Parathyroid adenoma (tissue), 2 donors: Measurements from ENCODE around the gene ARF6.

Experiments
- H2AFZ ChIP-seq: fragments of 300-600 bp; sonication (generic); one replicate; pipeline ENCODE4 v1.7.0; 2017; ENCODE audit warnings: antibody characterized with exemption, mild to moderate bottlenecking
- H3K27ac ChIP-seq: fragments of 300-600 bp; sonication (generic); one replicate; pipeline ENCODE4 v1.7.0; 2017
- H3K27me3 ChIP-seq: fragments of 300-600 bp; sonication (generic); one replicate; pipeline ENCODE4 v1.7.0; 2017; ENCODE audit warnings: low read length; ENCODE audit not compliant: control insufficient read depth, insufficient read depth
- H3K36me3 ChIP-seq: fragments of 300-600 bp; sonication (generic); one replicate; pipeline ENCODE4 v1.7.0; 2017; ENCODE audit warnings: low read length; ENCODE audit not compliant: control insufficient read depth, insufficient read depth
- H3K4me1 ChIP-seq: fragments of 300-600 bp; sonication (generic); one replicate; pipeline ENCODE4 v1.7.0; 2017; ENCODE audit warnings: control low read depth
- H3K4me2 ChIP-seq: fragments of 300-600 bp; sonication (generic); one replicate; pipeline ENCODE4 v1.7.0; 2017; ENCODE audit warnings: low read length
- H3K4me3 ChIP-seq: fragments of 300-600 bp; sonication (generic); one replicate; pipeline ENCODE4 v1.7.0; 2017; ENCODE audit warnings: low read depth, low read length
- H3K79me2 ChIP-seq: fragments of 300-600 bp; sonication (generic); one replicate; pipeline ENCODE4 v1.7.0; 2017; ENCODE audit warnings: control low read depth
- H3K9ac ChIP-seq: fragments of 300-600 bp; sonication (generic); one replicate; pipeline ENCODE4 v1.7.0; 2017; ENCODE audit warnings: mild to moderate bottlenecking
- H3K9me3 ChIP-seq: fragments of 300-600 bp; sonication (generic); one replicate; pipeline ENCODE4 v1.7.0; 2017; ENCODE audit warnings: low read length; ENCODE audit not compliant: control insufficient read depth
- CTCF ChIP-seq: fragments of 300-600 bp; sonication (generic); IDR thresholded peaks from one replicate; pipeline ENCODE4 v1.7.0; 2017; ENCODE audit warnings: antibody characterized with exemption, mild to moderate bottlenecking
- donor health status: primary hyperparathyroidism.

The ARF6 gene

GRCh38 chr14:49915085-49915484, 22.2 kb downstream of the ARF6 start:
- H3K36me3 ChIP-seq: no peaks in the 10 kb centered on the region
- no peak overlapping the region for H3K27ac ChIP-seq
- no peaks in the 10 kb centered on the region for H3K79me2 ChIP-seq
- no peaks in the 10 kb centered on the region for H3K27me3 ChIP-seq
- H2AFZ ChIP-seq: no peak overlapping the region
- H3K9ac ChIP-seq: no peak overlapping the region
- no peak overlapping the region for H3K4me3 ChIP-seq
- H3K9me3 ChIP-seq: no peaks in the 10 kb centered on the region
- no peak for TF ChIP-seq CTCF
- H3K4me2 ChIP-seq: no peak overlapping the region
- no peaks in the 10 kb centered on the region for H3K4me1 ChIP-seq

- Histone ChIP-seq H3K4me1 (no peaks in the 10 kb centered on the region), H3K9ac (no peak overlapping the region), H3K79me2 (no peaks in the 10 kb centered on the region), H3K36me3 (no peaks in the 10 kb centered on the region), H3K9me3 (no peaks in the 10 kb centered on the region), H3K4me3 (no peak overlapping the region), H3K4me2 (no peak overlapping the region), H3K27me3 (no peaks in the 10 kb centered on the region), H2AFZ (no peak overlapping the region), H3K27ac (no peak overlapping the region)
- no peak for TF ChIP-seq CTCF
Observed at GRCh38 chr14:49918706-49919105, 25.8 kb downstream of the ARF6 start.

GRCh38 chr14:49919825-49920659, 27.2 kb downstream of the ARF6 start:
- Histone ChIP-seq H3K27me3 (no peaks in the 10 kb centered on the region), H3K27ac (no peak overlapping the region), H3K36me3 (no peaks in the 10 kb centered on the region), H3K9ac (no peak overlapping the region), H2AFZ (no peak overlapping the region), H3K79me2 (no peaks in the 10 kb centered on the region), H3K9me3 (no peaks in the 10 kb centered on the region), H3K4me3 (no peak overlapping the region), H3K4me2 (no peak overlapping the region), H3K4me1 (no peaks in the 10 kb centered on the region)
- TF ChIP-seq CTCF: no peak

- no peak overlapping the region for H3K4me2 ChIP-seq
- H3K27ac ChIP-seq: no peak overlapping the region
- H2AFZ ChIP-seq: no peak overlapping the region
- H3K9ac ChIP-seq: no peak overlapping the region
- H3K9me3 ChIP-seq: no peaks in the 10 kb centered on the region
- H3K79me2 ChIP-seq: no peaks in the 10 kb centered on the region
- H3K27me3 ChIP-seq: no peaks in the 10 kb centered on the region
- no peak overlapping the region for H3K4me3 ChIP-seq
- no peak for TF ChIP-seq CTCF
- H3K36me3 ChIP-seq: no peaks in the 10 kb centered on the region
- no peaks in the 10 kb centered on the region for H3K4me1 ChIP-seq
Observed at GRCh38 chr14:49920935-49921334, 28.1 kb downstream of the ARF6 start.

- H3K79me2 ChIP-seq: no peaks in the 10 kb centered on the region
- H2AFZ ChIP-seq: no peak overlapping the region
- no peaks in the 10 kb centered on the region for H3K9me3 ChIP-seq
- H3K4me3 ChIP-seq: no peak overlapping the region
- H3K4me1 ChIP-seq: no peaks in the 10 kb centered on the region
- H3K27ac ChIP-seq: no peak overlapping the region
- TF ChIP-seq CTCF: no peak
- no peaks in the 10 kb centered on the region for H3K27me3 ChIP-seq
- no peak overlapping the region for H3K4me2 ChIP-seq
- no peak overlapping the region for H3K9ac ChIP-seq
- no peaks in the 10 kb centered on the region for H3K36me3 ChIP-seq
Observed at GRCh38 chr14:49921401-49921800, 28.5 kb downstream of the ARF6 start.
